B cell (primary cell): ENCODE measurements around the gene TXNDC2. TPM values are rescaled to one million over a fixed set of nuclear protein-coding genes. Genes with fewer than 3 reads are reported as not detected.
A peak's percentile ranks its signal among the peaks of the same experiment; 100 is the strongest.

Experiments
- ATAC-seq: fragments of 200-7000 bp; cut with Tn5 transposase; one replicate; pipeline ENCODE4 v1.10.0; 2021; ENCODE audit warnings: low read depth, mild to moderate bottlenecking, moderate number of reproducible peaks, moderate library complexity
- CTCF ChIA-PET: fragments of 350-600 bp; sonication (Branson Sonifier 250); formaldehyde crosslinking; loops from one replicate; lab custom pipeline; 2021; ENCODE audit warnings: antibody characterized with exemption, inconsistent platforms; lab: Charles Lee
- POLR2A ChIA-PET: fragments of 350-600 bp; sonication (Branson Sonifier 250); formaldehyde crosslinking; loops from one replicate; lab custom pipeline; 2021; ENCODE audit warnings: antibody characterized with exemption; lab: Charles Lee
- DNase-seq: peaks from one replicate; pipeline ENCODE4 v3.0.0; 2013
- H2AFZ ChIP-seq: 2 replicates; pipeline ENCODE4 v1.6.1; 2012; ENCODE audit warnings: mild to moderate bottlenecking, low read depth, low read length; ENCODE audit not compliant: insufficient read depth, poor library complexity, severe bottlenecking
- H3K27ac ChIP-seq, 2 donors: 1 replicate in 1 of 2; 2 replicates in 1 of 2; pipeline ENCODE4 v1.5.1; 2012 to 2013; ENCODE audit warnings: low read length in 2 of 2, mild to moderate bottlenecking in 2 of 2, moderate library complexity in 1 of 2
- H3K27me3 ChIP-seq, 4 experiments: fragments of 200-600 bp in 1 of 4; sonication (generic) in 1 of 4; replicated peaks in 1 of 4; 1 replicate in 2 of 4; 2 replicates in 2 of 4; pipeline versions ENCODE4 v1.6.1 to v1.7.0; 2013 to 2016; ENCODE audit warnings: low read length in 3 of 4, mild to moderate bottlenecking in 2 of 4, mixed read lengths in 1 of 4, moderate library complexity in 1 of 4; ENCODE audit not compliant: insufficient read depth in 4 of 4, control insufficient read depth in 3 of 4; ENCODE audit errors: control extremely low read depth in 1 of 4
- H3K36me3 ChIP-seq, 2 experiments: replicated peaks in 1 of 2; 1 replicate in 1 of 2; 2 replicates in 1 of 2; pipeline versions ENCODE4 v1.6.1 to v1.7.1; 2013; ENCODE audit warnings: low read length in 1 of 2; ENCODE audit not compliant: insufficient read depth in 2 of 2, control insufficient read depth in 1 of 2; ENCODE audit errors: control extremely low read depth in 1 of 2, extremely low read depth in 1 of 2
- H3K4me1 ChIP-seq, 2 donors: fragments of 200-600 bp in 1 of 2; sonication (generic) in 1 of 2; 1 replicate in 1 of 2; 2 replicates in 1 of 2; pipeline versions ENCODE4 v1.5.1 to v1.6.1; 2013 to 2017; ENCODE audit warnings: low read length in 2 of 2; ENCODE audit not compliant: control insufficient read depth in 2 of 2, insufficient read depth in 2 of 2
- H3K4me2 ChIP-seq: replicated peaks from 2 replicates; pipeline ENCODE3; 2012; ENCODE audit warnings: mild to moderate bottlenecking, low read depth, low read length; ENCODE audit not compliant: poor library complexity, severe bottlenecking
- H3K4me3 ChIP-seq, 5 experiments: fragments of 200-600 bp in 1 of 5; sonication (generic) in 1 of 5; 1 replicate in 3 of 5; 2 replicates in 2 of 5; pipeline versions ENCODE4 v1.5.1 to v1.7.0; 2011 to 2016; ENCODE audit warnings: low read length in 4 of 5, mild to moderate bottlenecking in 4 of 5, low read depth in 2 of 5, control low read depth in 1 of 5, moderate library complexity in 1 of 5; ENCODE audit not compliant: insufficient read depth in 1 of 5; ENCODE audit errors: control extremely low read depth in 1 of 5, extremely low read depth in 1 of 5
- H3K79me2 ChIP-seq: fragments of 200-600 bp; sonication (generic); one replicate; pipeline ENCODE4 v1.6.0; 2016; ENCODE audit warnings: low read length; ENCODE audit not compliant: control insufficient read depth, insufficient read depth
- H3K9ac ChIP-seq: fragments of 200-600 bp; sonication (generic); 2 replicates; pipeline ENCODE4 v1.6.1; 2017; ENCODE audit warnings: mild to moderate bottlenecking, low read length, moderate library complexity
- H3K9me3 ChIP-seq, 3 donors: one replicate each; pipeline versions ENCODE4 v1.6.1 to v1.7.1; 2013; ENCODE audit warnings: low read length in 2 of 3; ENCODE audit not compliant: control insufficient read depth in 2 of 3, insufficient read depth in 1 of 3; ENCODE audit errors: control extremely low read depth in 1 of 3
- H4K20me1 ChIP-seq: 2 replicates; pipeline ENCODE4 v1.6.0; 2012; ENCODE audit warnings: mild to moderate bottlenecking, low read length; ENCODE audit not compliant: insufficient read depth, control insufficient read depth, poor library complexity, severe bottlenecking
- H3K27ac Mint-ChIP-seq: one replicate; pipeline ENCODE4 v1.8.0; 2021; ENCODE audit warnings: mixed read lengths
- H3K27me3 Mint-ChIP-seq: one replicate; pipeline ENCODE4 v1.8.0; 2021; ENCODE audit warnings: mixed read lengths
- H3K4me1 Mint-ChIP-seq: one replicate; pipeline ENCODE4 v1.8.0; 2021; ENCODE audit warnings: mixed read lengths
- H3K4me3 Mint-ChIP-seq: one replicate; pipeline ENCODE4 v1.8.0; 2021; ENCODE audit warnings: mixed read lengths
- H3K9me3 Mint-ChIP-seq: one replicate; pipeline ENCODE4 v1.8.0; 2022; ENCODE audit warnings: mixed read lengths; ENCODE audit not compliant: insufficient read depth
- CTCF ChIP-seq: fragments of 200-600 bp; IDR thresholded peaks from one replicate; pipeline ENCODE4 v1.8.0; 2022; ENCODE audit warnings: antibody characterized with exemption, mild to moderate bottlenecking
- EZH2 ChIP-seq: IDR thresholded peaks from 2 replicates; pipeline ENCODE4 v1.6.1; 2012; ENCODE audit warnings: borderline replicate concordance, low read depth, mild to moderate bottlenecking, moderate library complexity, low read length; ENCODE audit not compliant: insufficient read depth, poor library complexity, severe bottlenecking
- WGBS: methylation state at CpG from one replicate; pipeline ENCODE4 v1.1.5; 2013; ENCODE audit warnings: missing lambda C conversion rate; ENCODE audit not compliant: insufficient coverage; 5-methylcytosine and 5-hydroxymethylcytosine counted together
- intact Hi-C: fragments of 100-400 bp; cut with micrococcal nuclease; formaldehyde crosslinking; loops from one replicate; pipeline ENCODE4 v1.10.0; 2022
- polyA plus RNA-seq: library from polyadenylated mRNA; depleted of rRNA; stranded (reverse); fragments of >200 nt; gene quantifications from 2 replicates; pipeline ENCODE4 v1.2.3, GENCODE V29; 2012
- total RNA-seq, 2 donors: library from RNA; stranded (reverse); fragments of 120-200 nt in 1 of 2; gene quantifications; 1 replicate in 1 of 2; 2 replicates in 1 of 2; pipeline versions ENCODE4 v1.2.3 to v1.2.4, GENCODE V29; 2013 to 2022

The TXNDC2 gene
- total and polyA plus RNA-seq, 2 donors (not counting 1 experiment from before 2014, with no cell fraction given) = 0.07 to 0.22 TPM

- peaks cover 99% of the 10 kb centered on the region for H3K79me2 ChIP-seq
- H3K9ac ChIP-seq = no peak overlapping the region
- no peak for ATAC-seq
- TF ChIP-seq EZH2 (no peak), CTCF (no peak)
- peaks cover 49 to 77% of the 10 kb centered on the region in 2 donors for H3K4me1 ChIP-seq
- peaks cover 64% of the 10 kb centered on the region for H3K4me1 Mint-ChIP-seq
- no peaks in the 10 kb centered on the region for H3K27me3 ChIP-seq
- WGBS = no CpG with 5 or more reads among the region's 4 CpGs
- H3K36me3 ChIP-seq = no peaks in the 10 kb centered on the region
- peak overlapping the region; percentile 13 for H3K4me3 Mint-ChIP-seq
- H3K4me2 ChIP-seq = no peak overlapping the region
- intact Hi-C loops = no loop called here
- no peak overlapping the region for H2AFZ ChIP-seq
- no peaks in the 10 kb centered on the region for H3K9me3 Mint-ChIP-seq
- no peak overlapping the region for H3K4me3 ChIP-seq
- peaks cover 91% of the 10 kb centered on the region for H4K20me1 ChIP-seq
- no peak for DNase-seq
- CTCF ChIA-PET = interaction anchor here (0.7 kb wide), 1 partner anchor 154 kb away, joined by 3 read pairs; no protein-coding TSS in a partner anchor
- no peaks in the 10 kb centered on the region for H3K9me3 ChIP-seq
- no peak overlapping the region for H3K27ac Mint-ChIP-seq
- no peak overlapping the region for H3K27ac ChIP-seq
- POLR2A ChIA-PET = no interaction called here
- H3K27me3 Mint-ChIP-seq = no peaks in the 10 kb centered on the region
These were observed 38.7 kb downstream of the TXNDC2 start for GRCh38 chr18:9924371-9924943.

- Histone ChIP-seq H3K9ac (no peak overlapping the region), H3K4me1 (peaks cover 40 to 70% of the 10 kb centered on the region in 2 donors), H3K27ac (no peak overlapping the region), H3K4me2 (no peak overlapping the region), H3K4me3 (no peak overlapping the region), H4K20me1 (peaks cover 91% of the 10 kb centered on the region), H3K27me3 (no peaks in the 10 kb centered on the region), H3K9me3 (no peaks in the 10 kb centered on the region), H3K79me2 (peaks cover 97% of the 10 kb centered on the region), H3K36me3 (no peaks in the 10 kb centered on the region), H2AFZ (no peak overlapping the region)
- ATAC-seq (no peak), DNase-seq (no peak)
- Mint-ChIP-seq H3K4me3 (no peak overlapping the region), H3K9me3 (no peaks in the 10 kb centered on the region), H3K27ac (no peak overlapping the region), H3K4me1 (peaks cover 68% of the 10 kb centered on the region), H3K27me3 (no peaks in the 10 kb centered on the region)
- ChIA-PET POLR2A (interaction anchor here (2.1 kb wide), 1 partner anchor 11 kb away, joined by 5 read pairs; the partner anchor contains the start of gene VAPA), CTCF (no interaction called here)
- intact Hi-C loops = no loop called here
- TF ChIP-seq EZH2 (no peak), CTCF (no peak)
- WGBS = no CpG with 5 or more reads among the region's 1 CpG
These were observed 39.6 kb downstream of the TXNDC2 start for GRCh38 chr18:9925369-9925768.
